Heart left ventricle (tissue), 13 donors: ENCODE results near the gene LNX1.

ENCODE experiments used
- POLR2A ChIP-seq, 2 donors: fragments of 450-650 bp; IDR thresholded peaks; one replicate each; pipeline ENCODE4 v1.6.1; 2017; ENCODE audit warnings: antibody characterized with exemption in 2 of 2, mild to moderate bottlenecking in 2 of 2, moderate library complexity in 2 of 2
- TF ChIP-seq, protein P1 (sequence below), 12 donors: fragments of 200-600 bp; sonication (generic) in 4 of 12; IDR thresholded peaks; one replicate each; pipeline versions ENCODE4 v1.5.0 to v1.8.0; 2018 to 2022; ENCODE audit warnings: antibody characterized with exemption in 12 of 12, mild to moderate bottlenecking in 5 of 12
- donor health status: ischemic (EF 13 %, LVEDD 7.1; RV severe dilation, severe dysfunction).
- donor health status: DM: no; HTN: yes; CAD: no.
- donor health status: DM: no; HTN: no; CAD: no.
- donor health status: ischemic (EF 25% LVEDD 6.9; RV normal size, moderate dysfunction).
- donor health status: ischemic (EF 25% LVEDD 5.7; RV mildly dilated, moderate dysfunction).
- donor health status: ischemic (EF 35%, LVEDD 5.7; RV mildly dilated, moderate dysfunction).
- donor health status: nonischemic (EF 11% LVEDD 7.7; RV severe dilation, severe dysfunction).
- donor health status: DM: yes; HTN: yes; CAD: no.
- donor health status: PGD.
- donor health status: ischemic (EF 29% LVEDD 5.4; RV normal size, mild dysfunction).
- donor health status: nonischemic (EF 23%, LVEDD 6.1; RV moderate dilation, normal function).

GRCh38 chr4:53489279-53489889 lies 101.9 kb downstream of the LNX1 start:
- TF ChIP-seq, protein P1, sequence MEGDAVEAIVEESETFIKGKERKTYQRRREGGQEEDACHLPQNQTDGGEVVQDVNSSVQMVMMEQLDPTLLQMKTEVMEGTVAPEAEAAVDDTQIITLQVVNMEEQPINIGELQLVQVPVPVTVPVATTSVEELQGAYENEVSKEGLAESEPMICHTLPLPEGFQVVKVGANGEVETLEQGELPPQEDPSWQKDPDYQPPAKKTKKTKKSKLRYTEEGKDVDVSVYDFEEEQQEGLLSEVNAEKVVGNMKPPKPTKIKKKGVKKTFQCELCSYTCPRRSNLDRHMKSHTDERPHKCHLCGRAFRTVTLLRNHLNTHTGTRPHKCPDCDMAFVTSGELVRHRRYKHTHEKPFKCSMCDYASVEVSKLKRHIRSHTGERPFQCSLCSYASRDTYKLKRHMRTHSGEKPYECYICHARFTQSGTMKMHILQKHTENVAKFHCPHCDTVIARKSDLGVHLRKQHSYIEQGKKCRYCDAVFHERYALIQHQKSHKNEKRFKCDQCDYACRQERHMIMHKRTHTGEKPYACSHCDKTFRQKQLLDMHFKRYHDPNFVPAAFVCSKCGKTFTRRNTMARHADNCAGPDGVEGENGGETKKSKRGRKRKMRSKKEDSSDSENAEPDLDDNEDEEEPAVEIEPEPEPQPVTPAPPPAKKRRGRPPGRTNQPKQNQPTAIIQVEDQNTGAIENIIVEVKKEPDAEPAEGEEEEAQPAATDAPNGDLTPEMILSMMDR (IDR thresholded peaks at IDR 0.05) = no peak
- no peak for TF ChIP-seq POLR2A (IDR thresholded peaks at IDR 0.05)
